HCT116 (cell line): ENCODE results near the gene SLC34A3. TPM values are rescaled to one million over a fixed set of nuclear protein-coding genes. Genes with fewer than 3 reads are reported as not detected.

ENCODE experiments used
- ATAC-seq: fragments of 200-7000 bp; cut with Tn5 transposase; 2 replicates; pipeline ENCODE4 v1.9.1; 2020; ENCODE audit warnings: mild to moderate bottlenecking, moderate library complexity
- BruUV-seq: library from RNA; stranded (reverse); fragments of 400-500 nt; replicated peaks from 2 replicates; lab custom pipeline; 2021; lab: Mats Ljungman, UMichigan
- CTCF ChIA-PET: fragments of 300-600 bp; sonication (Branson Sonifier 250); formaldehyde crosslinking; loops from one replicate; lab custom pipeline; 2021; ENCODE audit warnings: antibody characterized with exemption; lab: Charles Lee
- POLR2A ChIA-PET: fragments of 300-600, 350-600 bp; sonication (Branson Sonifier 250); formaldehyde crosslinking; loops from one replicate; lab custom pipeline; 2021; ENCODE audit warnings: antibody characterized with exemption; lab: Charles Lee
- RAD21 ChIA-PET, 2 experiments: fragments of 300-600 bp; sonication (Branson Sonifier 250); formaldehyde crosslinking; loops; one replicate each; lab custom pipeline; 2023; ENCODE audit warnings: low total read pairs in 2 of 2; ENCODE audit not compliant: uncharacterized antibody in 2 of 2, unreplicated experiment in 2 of 2, low non-redundant PET in 1 of 2; lab: Charles Lee
- DNase-seq: peaks from one replicate; pipeline ENCODE4 v3.0.0-alpha.2; 2010; ENCODE audit warnings: low read depth, low spot score
- H2AFZ ChIP-seq: fragments of 200-600 bp; shearing (Covaris generic), sonication (generic); 2 replicates; pipeline ENCODE4 v1.6.1; 2017; ENCODE audit warnings: low read depth, mixed run types, mixed read lengths, antibody characterized with exemption, low read length; ENCODE audit not compliant: poor library complexity, severe bottlenecking
- H3K27ac ChIP-seq: 2 replicates; pipeline ENCODE4 v1.5.1; 2012; ENCODE audit warnings: low read depth, low read length
- H3K27me3 ChIP-seq: fragments of 200-600 bp; sonication (generic); 2 replicates; pipeline ENCODE4 v1.6.1; 2016; ENCODE audit warnings: mixed run types, low read length, mixed read lengths; ENCODE audit not compliant: insufficient read depth
- H3K36me3 ChIP-seq, 2 experiments: fragments of 200-500 bp in 1 of 2; fragments of 200-600 bp in 1 of 2; sonication (Bioruptor generic) in 1 of 2; sonication (generic) in 1 of 2; 2 replicates each; pipeline versions ENCODE4 v1.5.1 to v1.6.1; 2014 to 2016; ENCODE audit warnings: low read length in 2 of 2, inconsistent platforms in 1 of 2, mixed read lengths in 1 of 2, mixed run types in 1 of 2; ENCODE audit not compliant: insufficient read depth in 2 of 2, control insufficient read depth in 1 of 2
- H3K4me1 ChIP-seq, 2 experiments: fragments of 200-600 bp in 1 of 2; sonication (generic) in 1 of 2; 2 replicates each; pipeline versions ENCODE4 v1.5.1 to v1.6.1; 2012 to 2017; ENCODE audit warnings: low read length in 2 of 2, inconsistent platforms in 1 of 2, mild to moderate bottlenecking in 1 of 2, mixed read lengths in 1 of 2, mixed run types in 1 of 2, moderate library complexity in 1 of 2; ENCODE audit not compliant: insufficient read depth in 2 of 2, control insufficient read depth in 1 of 2
- H3K4me2 ChIP-seq: fragments of 200-600 bp; sonication (generic); 2 replicates; pipeline ENCODE4 v1.6.1; 2017; ENCODE audit warnings: mixed run types, low read length, mixed read lengths
- H3K4me3 ChIP-seq, 2 experiments: fragments of 200-600 bp in 1 of 2; sonication (generic) in 1 of 2; replicated peaks in 1 of 2; 2 replicates each; pipeline ENCODE4 v1.5.1; 2011 to 2016; ENCODE audit warnings: low read length in 2 of 2, control low read depth in 1 of 2, low read depth in 1 of 2, mild to moderate bottlenecking in 1 of 2, mixed read lengths in 1 of 2, mixed run types in 1 of 2
- H3K79me2 ChIP-seq: fragments of 200-600 bp; sonication (generic); 2 replicates; pipeline ENCODE4 v1.6.1; 2017; ENCODE audit warnings: mild to moderate bottlenecking, mixed run types, low read length, moderate library complexity, mixed read lengths; ENCODE audit not compliant: insufficient read depth
- H3K9ac ChIP-seq: fragments of 200-600 bp; sonication (generic); 2 replicates; pipeline ENCODE4 v1.6.1; 2016; ENCODE audit warnings: low read length, mixed read lengths
- H3K9me2 ChIP-seq: fragments of 200-600 bp; sonication (generic), shearing (Covaris generic); 2 replicates; pipeline ENCODE4 v1.6.1; 2017; ENCODE audit warnings: mixed run types, mild to moderate bottlenecking, moderate library complexity; ENCODE audit not compliant: insufficient read depth
- H3K9me3 ChIP-seq, 2 experiments: fragments of 200-500 bp in 1 of 2; fragments of 200-600 bp in 1 of 2; sonication (Bioruptor generic) in 1 of 2; sonication (generic) in 1 of 2; 2 replicates each; pipeline ENCODE4 v1.6.1; 2014 to 2017; ENCODE audit warnings: low read length in 2 of 2, mixed read lengths in 2 of 2, inconsistent platforms in 1 of 2, low read depth in 1 of 2, mild to moderate bottlenecking in 1 of 2, mixed run types in 1 of 2, moderate library complexity in 1 of 2; ENCODE audit not compliant: control insufficient read depth in 1 of 2, insufficient read depth in 1 of 2
- H4K20me1 ChIP-seq: fragments of 200-600 bp; sonication (generic), shearing (Covaris generic); 2 replicates; pipeline ENCODE4 v1.6.1; 2017; ENCODE audit warnings: mixed run types, mild to moderate bottlenecking, moderate library complexity; ENCODE audit not compliant: insufficient read depth
- EZH2 ChIP-seq: fragments of 200-600 bp; sonication (generic); IDR thresholded peaks from 2 replicates; pipeline ENCODE4 v1.6.1; 2017; ENCODE audit warnings: antibody characterized with exemption, mixed run types
- EZH2phosphoT487 ChIP-seq: fragments of 200-600 bp; IDR thresholded peaks from 2 replicates; pipeline ENCODE4 v1.6.1; 2018; ENCODE audit warnings: antibody characterized with exemption, borderline replicate concordance
- FOSL1 ChIP-seq: IDR thresholded peaks from 2 replicates; pipeline ENCODE4 v1.6.1; 2012; ENCODE audit warnings: low read depth
- POLR2AphosphoS5 ChIP-seq: IDR thresholded peaks from 2 replicates; pipeline ENCODE4 v1.6.1; 2011; ENCODE audit warnings: mild to moderate bottlenecking, low read depth, low read length, moderate library complexity
- RAD21 ChIP-seq: IDR thresholded peaks from 2 replicates; pipeline ENCODE4 v1.6.1; 2012; ENCODE audit warnings: low read depth, mild to moderate bottlenecking
- SP1 ChIP-seq: IDR thresholded peaks from 2 replicates; pipeline ENCODE4 v1.6.1; 2012; ENCODE audit warnings: low read depth
- ZFX ChIP-seq: fragments of 450-650 bp; IDR thresholded peaks from 2 replicates; pipeline ENCODE4 v1.6.1; 2017
- intact Hi-C: fragments of 100-400 bp; cut with micrococcal nuclease; formaldehyde crosslinking; loops from 2 replicates; pipeline ENCODE4 v1.10.0; 2022
- total RNA-seq: library from RNA; stranded (reverse); gene quantifications from one replicate; pipeline ENCODE4 v1.2.1, GENCODE V29; 2021; ENCODE audit not compliant: unreplicated experiment
- TF ChIP-seq, protein P1 (sequence below): IDR thresholded peaks from 2 replicates; pipeline ENCODE4 v1.6.1; 2012
- TF ChIP-seq, protein P2 (sequence below), 3 experiments: fragments of 200-600 bp in 1 of 3; sonication (generic) in 1 of 3; IDR thresholded peaks in 2 of 3; conservative IDR thresholded peaks in 1 of 3; 2 replicates each; pipeline ENCODE4 v1.5.1; 2012 to 2017; ENCODE audit warnings: low read depth in 2 of 3, low read length in 2 of 3, antibody characterized with exemption in 1 of 3, borderline replicate concordance in 1 of 3, control low read depth in 1 of 3, mild to moderate bottlenecking in 1 of 3, mixed read lengths in 1 of 3, mixed run types in 1 of 3, moderate library complexity in 1 of 3; ENCODE audit not compliant: insufficient read depth in 1 of 3

Gene SLC34A3
- total RNA-seq, 1 experiment from 2014 or later, result 0.15 TPM

DNA sequence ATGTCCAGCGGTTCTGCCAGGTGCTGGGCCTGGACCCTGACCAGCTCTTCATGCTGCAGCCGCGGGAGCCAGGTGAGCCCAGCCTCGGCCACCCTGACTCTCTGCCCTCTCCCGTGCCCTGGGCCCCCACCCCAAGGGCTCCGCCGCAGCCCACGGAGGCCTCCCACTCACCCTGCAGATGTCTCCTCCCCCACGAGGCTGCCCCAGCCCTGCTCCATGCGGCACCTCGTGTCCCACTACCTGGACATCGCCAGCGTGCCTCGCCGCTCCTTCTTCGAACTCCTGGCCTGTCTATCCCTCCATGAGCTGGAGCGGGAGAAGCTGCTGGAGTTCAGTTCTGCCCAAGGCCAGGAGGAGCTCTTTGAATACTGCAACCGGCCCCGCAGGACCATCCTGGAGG is 16.1 kb upstream of the SLC34A3 start:
- no peak for ATAC-seq
- no peaks in the 10 kb centered on the region for H4K20me1 ChIP-seq
- intact Hi-C loops, result no loop called here
- POLR2A ChIA-PET, result interaction anchor here (1.5 kb wide), 1 partner anchor 9 kb away, joined by 4 read pairs; no protein-coding TSS in a partner anchor
- no peaks in the 10 kb centered on the region for H3K9me2 ChIP-seq
- H3K9ac ChIP-seq, result no peak overlapping the region
- peaks cover 28 to 44% of the 10 kb centered on the region in 2 experiments for H3K4me1 ChIP-seq
- no peak overlapping the region for H3K4me2 ChIP-seq
- no peaks in the 10 kb centered on the region for H3K9me3 ChIP-seq
- CTCF ChIA-PET, result interaction anchor here (2.4 kb wide), 1 partner anchor 8 kb away, joined by 16 read pairs; the partner anchor contains the start of gene RNF208
- DNase-seq, result no peak
- TF ChIP-seq ZFX, result no peak
- TF ChIP-seq RAD21, result no peak
- TF ChIP-seq, protein P1, sequence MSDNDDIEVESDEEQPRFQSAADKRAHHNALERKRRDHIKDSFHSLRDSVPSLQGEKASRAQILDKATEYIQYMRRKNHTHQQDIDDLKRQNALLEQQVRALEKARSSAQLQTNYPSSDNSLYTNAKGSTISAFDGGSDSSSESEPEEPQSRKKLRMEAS, result no peak
- TF ChIP-seq, protein P2, sequence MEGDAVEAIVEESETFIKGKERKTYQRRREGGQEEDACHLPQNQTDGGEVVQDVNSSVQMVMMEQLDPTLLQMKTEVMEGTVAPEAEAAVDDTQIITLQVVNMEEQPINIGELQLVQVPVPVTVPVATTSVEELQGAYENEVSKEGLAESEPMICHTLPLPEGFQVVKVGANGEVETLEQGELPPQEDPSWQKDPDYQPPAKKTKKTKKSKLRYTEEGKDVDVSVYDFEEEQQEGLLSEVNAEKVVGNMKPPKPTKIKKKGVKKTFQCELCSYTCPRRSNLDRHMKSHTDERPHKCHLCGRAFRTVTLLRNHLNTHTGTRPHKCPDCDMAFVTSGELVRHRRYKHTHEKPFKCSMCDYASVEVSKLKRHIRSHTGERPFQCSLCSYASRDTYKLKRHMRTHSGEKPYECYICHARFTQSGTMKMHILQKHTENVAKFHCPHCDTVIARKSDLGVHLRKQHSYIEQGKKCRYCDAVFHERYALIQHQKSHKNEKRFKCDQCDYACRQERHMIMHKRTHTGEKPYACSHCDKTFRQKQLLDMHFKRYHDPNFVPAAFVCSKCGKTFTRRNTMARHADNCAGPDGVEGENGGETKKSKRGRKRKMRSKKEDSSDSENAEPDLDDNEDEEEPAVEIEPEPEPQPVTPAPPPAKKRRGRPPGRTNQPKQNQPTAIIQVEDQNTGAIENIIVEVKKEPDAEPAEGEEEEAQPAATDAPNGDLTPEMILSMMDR (IDR thresholded peaks at IDR 0.05 in 2 of 3, conservative IDR thresholded peaks at IDR 0.05 in 1 of 3; ENCODE audit: borderline replicate concordance in 1 of 3, insufficient read depth in 1 of 3, low read depth in 2 of 3, low read length in 2 of 3), result no peak
- no peak for TF ChIP-seq POLR2AphosphoS5
- no peak for TF ChIP-seq EZH2
- no peak for TF ChIP-seq FOSL1
- TF ChIP-seq SP1, result no peak
- TF ChIP-seq EZH2phosphoT487, result no peak
- TF ChIP-seq, all 23 proteins: peak for 0
- no peak overlapping the region for H2AFZ ChIP-seq
- no peaks in the 10 kb centered on the region for H3K79me2 ChIP-seq
- H3K27ac ChIP-seq, result peak overlapping the region; percentile 22; the same call in 1 of the 2 replicates
- peaks cover 0 to 6% of the 10 kb centered on the region in 2 experiments; a peak in 1 of 4 replicates for H3K36me3 ChIP-seq
- RAD21 ChIA-PET, result no interaction called here
- H3K4me3 ChIP-seq, result no peak overlapping the region
- no TSS peak for BruUV-seq
- no peaks in the 10 kb centered on the region for H3K27me3 ChIP-seq
